HEK293 (cell line): ENCODE data around the gene PRC1.

Experiments used
- CTCF ChIA-PET: fragments of 350-600 bp; formaldehyde crosslinking; extraction: SDS; loops from one replicate; lab custom pipeline; 2021; ENCODE audit warnings: antibody characterized with exemption; lab: Yijun Ruan, JAX
- POLR2A ChIA-PET: fragments of 300-600 bp; formaldehyde crosslinking; extraction: SDS; loops from one replicate; lab custom pipeline; 2020; ENCODE audit warnings: antibody characterized with exemption, inconsistent platforms; lab: Yijun Ruan, JAX
- H3K27ac ChIP-seq: fragments of 200-500 bp; sonication (Bioruptor generic); 2 replicates; pipeline ENCODE4 v1.5.1; 2014; ENCODE audit warnings: low read depth, low read length, control low read depth, inconsistent platforms; ENCODE audit errors: extremely low read depth
- H3K36me3 ChIP-seq, 2 experiments: fragments of 200-500 bp in 1 of 2; sonication (Bioruptor generic) in 1 of 2; 1 replicate in 1 of 2; 2 replicates in 1 of 2; pipeline ENCODE4 v1.5.1; 2014 to 2017; ENCODE audit warnings: inconsistent platforms in 2 of 2, low read length in 2 of 2; ENCODE audit not compliant: control insufficient read depth in 2 of 2, insufficient read depth in 1 of 2
- H3K4me1 ChIP-seq: fragments of 200-500 bp; sonication (Bioruptor generic); 2 replicates; pipeline ENCODE4 v1.5.1; 2014; ENCODE audit warnings: mild to moderate bottlenecking, low read length, inconsistent platforms; ENCODE audit not compliant: control insufficient read depth, insufficient read depth
- H3K4me3 ChIP-seq: 2 replicates; pipeline ENCODE4 v1.5.1; 2011; ENCODE audit warnings: low read depth, mild to moderate bottlenecking, control low read depth, low read length, moderate library complexity
- H3K9me3 ChIP-seq: fragments of 200-500 bp; sonication (Bioruptor generic); 2 replicates; pipeline ENCODE4 v1.5.1; 2014; ENCODE audit warnings: low read depth, low read length, inconsistent platforms; ENCODE audit not compliant: control insufficient read depth, insufficient read depth
- BCL11A ChIP-seq: fragments of 450-650 bp; formaldehyde crosslinking; IDR thresholded peaks from 2 replicates; pipeline ENCODE4 v1.5.1; 2016; ENCODE audit warnings: low read depth, missing biosample characterization, missing genetic modification characterization
- EGR2 ChIP-seq: fragments of 450-650 bp; formaldehyde crosslinking; IDR thresholded peaks from 2 replicates; pipeline ENCODE4 v1.5.1; 2016; ENCODE audit warnings: low read depth, missing biosample characterization, missing genetic modification characterization
- KLF7 ChIP-seq: fragments of 450-650 bp; formaldehyde crosslinking; IDR thresholded peaks from 2 replicates; pipeline ENCODE4 v1.5.1; 2016; ENCODE audit warnings: missing biosample characterization, missing genetic modification characterization, borderline replicate concordance
- PRDM6 ChIP-seq: fragments of 450-650 bp; formaldehyde crosslinking; IDR thresholded peaks from 2 replicates; pipeline ENCODE4 v1.5.1; 2017; ENCODE audit warnings: missing biosample characterization, missing genetic modification characterization
- SALL2 ChIP-seq: fragments of 450-650 bp; formaldehyde crosslinking; IDR thresholded peaks from 2 replicates; pipeline ENCODE4 v1.5.0; 2017; ENCODE audit warnings: missing biosample characterization, mild to moderate bottlenecking, missing genetic modification characterization, borderline replicate concordance
- TCF7L2 ChIP-seq: IDR thresholded peaks from 2 replicates; pipeline ENCODE4 v1.6.1; 2011; ENCODE audit warnings: low read depth, mild to moderate bottlenecking, inconsistent platforms, low read length, moderate library complexity, borderline replicate concordance
- WT1 ChIP-seq: fragments of 450-650 bp; formaldehyde crosslinking; IDR thresholded peaks from 2 replicates; pipeline ENCODE4 v1.5.1; 2016; ENCODE audit warnings: missing biosample characterization, missing genetic modification characterization
- ZBTB44 ChIP-seq: fragments of 450-650 bp; IDR thresholded peaks from 2 replicates; pipeline ENCODE4 v1.5.1; 2018; ENCODE audit warnings: missing biosample characterization, mild to moderate bottlenecking, missing genetic modification characterization
- ZNF121 ChIP-seq: fragments of 450-650 bp; formaldehyde crosslinking; IDR thresholded peaks from 2 replicates; pipeline ENCODE4 v1.5.1; 2016; ENCODE audit warnings: missing biosample characterization, missing genetic modification characterization
- ZNF140 ChIP-seq: fragments of 450-650 bp; formaldehyde crosslinking; IDR thresholded peaks from 2 replicates; pipeline ENCODE4 v1.5.1; 2016; ENCODE audit warnings: missing biosample characterization, missing genetic modification characterization
- ZNF146 ChIP-seq: fragments of 450-650 bp; formaldehyde crosslinking; IDR thresholded peaks from 2 replicates; pipeline ENCODE4 v1.5.1; 2016; ENCODE audit warnings: missing biosample characterization, missing genetic modification characterization
- ZNF157 ChIP-seq: fragments of 450-650 bp; formaldehyde crosslinking; IDR thresholded peaks from 2 replicates; pipeline ENCODE4 v1.5.1; 2016; ENCODE audit warnings: missing biosample characterization, missing genetic modification characterization
- ZNF184 ChIP-seq: fragments of 450-650 bp; IDR thresholded peaks from 2 replicates; pipeline ENCODE4 v1.5.1; 2018; ENCODE audit warnings: missing biosample characterization, mild to moderate bottlenecking, missing genetic modification characterization
- ZNF239 ChIP-seq: fragments of 450-650 bp; formaldehyde crosslinking; IDR thresholded peaks from 2 replicates; pipeline ENCODE4 v1.5.1; 2016; ENCODE audit warnings: missing biosample characterization, missing genetic modification characterization
- ZNF280D ChIP-seq: fragments of 450-650 bp; formaldehyde crosslinking; IDR thresholded peaks from 2 replicates; pipeline ENCODE4 v1.5.1; 2016; ENCODE audit warnings: missing biosample characterization, missing genetic modification characterization
- ZNF510 ChIP-seq: fragments of 450-650 bp; formaldehyde crosslinking; IDR thresholded peaks from 2 replicates; pipeline ENCODE4 v1.5.1; 2018; ENCODE audit warnings: mild to moderate bottlenecking, missing genetic modification characterization, missing biosample characterization; ENCODE audit not compliant: insufficient replicate concordance
- ZNF521 ChIP-seq: fragments of 450-650 bp; formaldehyde crosslinking; IDR thresholded peaks from 2 replicates; pipeline ENCODE4 v1.5.1; 2017; ENCODE audit warnings: missing biosample characterization, mild to moderate bottlenecking, missing genetic modification characterization
- ZNF585B ChIP-seq: fragments of 450-650 bp; formaldehyde crosslinking; IDR thresholded peaks from 2 replicates; pipeline ENCODE4 v1.5.1; 2016; ENCODE audit warnings: missing biosample characterization, missing genetic modification characterization
- ZNF747 ChIP-seq: fragments of 450-650 bp; formaldehyde crosslinking; IDR thresholded peaks from 2 replicates; pipeline ENCODE4 v1.5.1; 2016; ENCODE audit warnings: missing biosample characterization, missing genetic modification characterization

The PRC1 gene

GRCh38 chr15:90953947-90954711, 40.2 kb downstream of the PRC1 start (continued):
- TF ChIP-seq ZNF280D (tag by site-specific recombination) (no peak), ZNF239 (tag by site-specific recombination) (no peak), ZNF585B (no peak), ZNF146 (tag by site-specific recombination) (no peak), ZNF140 (tag by site-specific recombination) (no peak), EGR2 (tag by site-specific recombination) (peak; percentile 91), ZBTB44 (tag by site-specific recombination) (no peak), BCL11A (no peak)

- TF ChIP-seq ZNF521, result no peak
- no peak for TF ChIP-seq KLF7 (tag by site-specific recombination)
- no peak for TF ChIP-seq ZNF510 (tag by site-specific recombination)
- TF ChIP-seq ZBTB44 (tag by site-specific recombination), result no peak
- TF ChIP-seq TCF7L2, result no peak
- TF ChIP-seq ZNF121 (tag by site-specific recombination), result no peak
- TF ChIP-seq ZNF747 (tag by site-specific recombination), result no peak
- no peak for TF ChIP-seq ZNF184 (tag by site-specific recombination)
- no peak for TF ChIP-seq WT1 (tag by site-specific recombination)
- TF ChIP-seq PRDM6, result no peak
- no peak for TF ChIP-seq ZNF157
- no peak for TF ChIP-seq SALL2 (tag by site-specific recombination)
- Histone ChIP-seq H3K36me3 (peaks cover 36 to 69% of the 10 kb centered on the region in 2 experiments), H3K4me1 (no peaks in the 10 kb centered on the region; the same call in 1 of the 2 replicates), H3K27ac (no peak overlapping the region), H3K9me3 (no peaks in the 10 kb centered on the region), H3K4me3 (no peak overlapping the region)
- CTCF ChIA-PET, result interaction anchor here (0.5 to 11.9 kb wide), 4 partner anchors 8 to 739 kb away, joined by 3 to 163 read pairs (median 23); partner anchors contain the start of genes HDDC3 and UNC45A
- POLR2A ChIA-PET, result interaction anchor here (0.7 to 7.8 kb wide), 4 partner anchors 9 to 69 kb away, joined by 5 to 179 read pairs (median 12); partner anchors contain the start of genes HDDC3, PRC1, UNC45A and VPS33B
Measured at GRCh38 chr15:90952901-90953677, 41.2 kb downstream of the PRC1 start.
